Omental fat pad (tissue), 4 donors: ENCODE results near the gene CNTROB. TPM values are rescaled to one million over a fixed set of nuclear protein-coding genes. Genes with fewer than 3 reads are reported as not detected.

Source experiments
- ATAC-seq: fragments of 150-250 bp; one replicate; pipeline ENCODE4 v1.9.1; 2016; ENCODE audit warnings: mild to moderate bottlenecking, moderate library complexity; ENCODE audit not compliant: low FRiP score
- DNase-seq: peaks from one replicate; pipeline ENCODE4 v3.0.0-alpha.2; 2019; ENCODE audit warnings: low spot score
- total RNA-seq, 4 donors: library from RNA; depleted of rRNA; stranded (reverse); fragments of >200 nt; gene quantifications; one replicate each; pipeline ENCODE4 v1.1.0, GENCODE V29; 2016
- TF ChIP-seq, protein P1 (sequence below), 3 donors: fragments of 450-650 bp; IDR thresholded peaks; one replicate each; pipeline ENCODE4 v1.5.1; 2016 to 2017; ENCODE audit warnings: antibody characterized with exemption in 3 of 3, mild to moderate bottlenecking in 3 of 3, moderate library complexity in 2 of 3

The CNTROB gene
- total RNA-seq, 4 donors from 2014 or later, result 14.8 to 24.7 (median 19.8) TPM

- TF ChIP-seq, protein P1, sequence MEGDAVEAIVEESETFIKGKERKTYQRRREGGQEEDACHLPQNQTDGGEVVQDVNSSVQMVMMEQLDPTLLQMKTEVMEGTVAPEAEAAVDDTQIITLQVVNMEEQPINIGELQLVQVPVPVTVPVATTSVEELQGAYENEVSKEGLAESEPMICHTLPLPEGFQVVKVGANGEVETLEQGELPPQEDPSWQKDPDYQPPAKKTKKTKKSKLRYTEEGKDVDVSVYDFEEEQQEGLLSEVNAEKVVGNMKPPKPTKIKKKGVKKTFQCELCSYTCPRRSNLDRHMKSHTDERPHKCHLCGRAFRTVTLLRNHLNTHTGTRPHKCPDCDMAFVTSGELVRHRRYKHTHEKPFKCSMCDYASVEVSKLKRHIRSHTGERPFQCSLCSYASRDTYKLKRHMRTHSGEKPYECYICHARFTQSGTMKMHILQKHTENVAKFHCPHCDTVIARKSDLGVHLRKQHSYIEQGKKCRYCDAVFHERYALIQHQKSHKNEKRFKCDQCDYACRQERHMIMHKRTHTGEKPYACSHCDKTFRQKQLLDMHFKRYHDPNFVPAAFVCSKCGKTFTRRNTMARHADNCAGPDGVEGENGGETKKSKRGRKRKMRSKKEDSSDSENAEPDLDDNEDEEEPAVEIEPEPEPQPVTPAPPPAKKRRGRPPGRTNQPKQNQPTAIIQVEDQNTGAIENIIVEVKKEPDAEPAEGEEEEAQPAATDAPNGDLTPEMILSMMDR (IDR thresholded peaks at IDR 0.05), result no peak
- ATAC-seq (no peak), DNase-seq (no peak)
Measured at GRCh38 chr17:7959503-7960253, 27.7 kb downstream of the CNTROB start.

- TF ChIP-seq, protein P1 (IDR thresholded peaks at IDR 0.05), result no peak
- no peak for DNase-seq
Measured at GRCh38 chr17:7961421-7961820, 29.4 kb downstream of the CNTROB start.

GRCh38 chr17:7967751-7968150, 35.7 kb downstream of the CNTROB start:
- no peak for ATAC-seq
- no peak for DNase-seq
- TF ChIP-seq, protein P1 (IDR thresholded peaks at IDR 0.05), result no peak

More at GRCh38 chr17:7961421-7961820, 29.4 kb downstream of the CNTROB start:
- ATAC-seq, result no peak

DNA sequence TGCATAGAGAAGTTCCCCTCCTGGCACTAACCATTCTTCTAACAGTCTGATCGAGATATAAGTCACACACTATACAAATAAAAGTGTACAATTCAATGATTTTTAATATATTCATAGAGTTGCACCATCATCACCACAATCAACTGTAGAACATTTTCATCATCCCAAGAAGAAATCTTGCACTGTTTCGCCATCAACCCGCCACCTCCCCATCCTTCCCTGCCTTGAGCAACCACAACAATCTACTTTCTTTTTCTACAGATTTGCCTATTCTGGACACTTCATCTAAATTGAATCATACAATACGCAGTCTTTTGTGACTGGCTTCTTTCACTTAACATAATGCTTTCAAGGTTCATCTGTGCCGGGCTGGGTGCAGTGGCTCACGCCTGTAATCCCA, 37.4 kb downstream of the CNTROB start:
- ATAC-seq, result no peak
- DNase-seq, result no peak
- TF ChIP-seq, protein P1 (IDR thresholded peaks at IDR 0.05), result no peak

- TF ChIP-seq, protein P1 (IDR thresholded peaks at IDR 0.05), result no peak
- no peak for DNase-seq
- ATAC-seq, result no peak
Measured at GRCh38 chr17:7971651-7972050, 39.6 kb downstream of the CNTROB start.

- TF ChIP-seq, protein P1 (IDR thresholded peaks at IDR 0.05), result no peak
- DNase-seq (no peak), ATAC-seq (no peak)
Measured at GRCh38 chr17:7972131-7972785, 40.3 kb downstream of the CNTROB start.
